Measurements from ENCODE around the gene ERI2.
"Not testable (repeated sequence)": the region's sequence is repeated elsewhere in the genome, so short reads cannot be mapped to it uniquely, and the experiment has no call there.

The ERI2 gene

GRCh38 chr16:20764448-20764847 is 41.8 kb downstream of the ERI2 start:
- DNase-seq: not testable (repeated sequence)

- peak; percentile 60 for DNase-seq
Observed at GRCh38 chr16:20763461-20764232, 42.6 kb downstream of the ERI2 start, which contains the start of gene ACSM3. ACSM3 (plus strand) TSS chr16:20764014; CDS start chr16:20770035, 6,021 bp downstream.

GRCh38 chr16:20762404-20763123 is 43.7 kb downstream of the ERI2 start:
- no peak for DNase-seq

- no peak for DNase-seq
Observed at GRCh38 chr16:20761175-20761574, 45.1 kb downstream of the ERI2 start.

- DNase-seq: no peak
Observed at GRCh38 chr16:20760346-20760745, 45.9 kb downstream of the ERI2 start.

GRCh38 chr16:20755799-20756198 is 50.5 kb downstream of the ERI2 start:
- not testable (repeated sequence) for DNase-seq

- DNase-seq: no peak
Observed at GRCh38 chr16:20755238-20755637, 51.0 kb downstream of the ERI2 start.

GRCh38 chr16:20753727-20754126 is 52.5 kb downstream of the ERI2 start:
- DNase-seq: no peak

- DNase-seq: no peak
Observed at GRCh38 chr16:20750558-20750957, 55.7 kb downstream of the ERI2 start.

GRCh38 chr16:20749474-20749873 is 56.8 kb downstream of the ERI2 start:
- no peak for DNase-seq

- no peak for DNase-seq
Observed at GRCh38 chr16:20747030-20747816, 59.0 kb downstream of the ERI2 start.

GRCh38 chr16:20746461-20746860 is 59.8 kb downstream of the ERI2 start:
- no peak for DNase-seq
